GM12892 (cell line): ENCODE data around the gene ADSS2.
"Not testable (repeated sequence)": the region's sequence is repeated elsewhere in the genome, so short reads cannot be mapped to it uniquely, and the experiment has no call there.

Experiments used
- POLR2A ChIP-seq: IDR thresholded peaks from 2 replicates; pipeline ENCODE4 v1.6.1; 2011; ENCODE audit warnings: low read depth, low read length, control low read depth
- POLR2AphosphoS5 ChIP-seq: IDR thresholded peaks from 2 replicates; pipeline ENCODE4 v1.6.1; 2011; ENCODE audit warnings: low read depth, low read length, control low read depth
- TAF1 ChIP-seq: IDR thresholded peaks from 2 replicates; pipeline ENCODE4 v1.6.1; 2011; ENCODE audit warnings: low read depth, mild to moderate bottlenecking, control low read depth, low read length, borderline replicate concordance

GRCh38 chr1:244374484-244374883 is 77.2 kb downstream of the ADSS2 start:
- TF ChIP-seq POLR2A, POLR2AphosphoS5, TAF1: not testable (repeated sequence)
